Heart right ventricle (tissue), 16 donors: ENCODE results near the gene ZFAND3. TPM values are rescaled to one million over a fixed set of nuclear protein-coding genes. Genes with fewer than 3 reads are reported as not detected.

Experiments
- ATAC-seq, 8 donors: fragments of 200-7000 bp; cut with Tn5 transposase; one replicate each; pipeline ENCODE4 v1.9.1; 2020; ENCODE audit warnings: mild to moderate bottlenecking in 8 of 8, moderate library complexity in 8 of 8, moderate number of reproducible peaks in 1 of 8
- DNase-seq, 2 donors: peaks; one replicate each; pipeline ENCODE4 v3.0.0-alpha.2; 2020
- H3K27ac ChIP-seq, 10 donors: fragments of 200-600 bp; sonication (generic) in 2 of 10; one replicate each; pipeline versions ENCODE4 v1.5.0 to v1.8.0; 2020 to 2022; ENCODE audit warnings: mild to moderate bottlenecking in 3 of 10
- H3K27me3 ChIP-seq, 7 donors: fragments of 200-600 bp; one replicate each; pipeline ENCODE4 v1.8.0; 2021 to 2022; ENCODE audit warnings: mild to moderate bottlenecking in 2 of 7
- H3K36me3 ChIP-seq, 9 donors: fragments of 200-600 bp; sonication (generic) in 1 of 9; one replicate each; pipeline versions ENCODE4 v1.5.0 to v1.8.0; 2020 to 2022; ENCODE audit warnings: mild to moderate bottlenecking in 2 of 9
- H3K4me1 ChIP-seq, 9 donors: fragments of 200-600 bp; sonication (generic) in 1 of 9; one replicate each; pipeline versions ENCODE4 v1.5.0 to v1.8.0; 2020 to 2022; ENCODE audit warnings: mild to moderate bottlenecking in 4 of 9
- H3K4me3 ChIP-seq, 10 donors: fragments of 200-600 bp; sonication (generic) in 2 of 10; one replicate each; pipeline versions ENCODE4 v1.5.0 to v1.8.0; 2020 to 2022; ENCODE audit warnings: mild to moderate bottlenecking in 7 of 10, moderate library complexity in 2 of 10
- H3K9me3 ChIP-seq, 11 donors: fragments of 200-600 bp in 10 of 11; sonication (generic) in 2 of 11; one replicate each; pipeline versions ENCODE4 v1.5.0 to v1.8.0; 2013 to 2022; ENCODE audit warnings: mild to moderate bottlenecking in 2 of 11, control low read depth in 1 of 11, moderate library complexity in 1 of 11
- CTCF ChIP-seq, 9 donors: fragments of 200-600 bp; sonication (generic) in 2 of 9; IDR thresholded peaks; one replicate each; pipeline versions ENCODE4 v1.5.0 to v1.8.0; 2021 to 2022; ENCODE audit warnings: antibody characterized with exemption in 9 of 9, mild to moderate bottlenecking in 5 of 9, moderate library complexity in 1 of 9
- WGBS, 2 donors: extraction: QIAGEN DNeasy Blood & Tissue Kit; methylation state at CpG; one replicate each; pipeline ENCODE4 v1.1.7; 2013; ENCODE audit warnings: inconsistent platforms in 1 of 2; 5-methylcytosine and 5-hydroxymethylcytosine counted together
- intact Hi-C, 10 donors: fragments of 100-400 bp; cut with DNase I; formaldehyde crosslinking; loops; one replicate each; pipeline versions ENCODE4 v1.11.1 to v1.14.2; 2022
- polyA plus RNA-seq, 2 donors: library from polyadenylated mRNA; stranded (reverse); fragments of 200-250 nt; gene quantifications; one replicate each; pipeline ENCODE4 v1.2.3, GENCODE V29; 2013
- total RNA-seq, 10 donors: library from RNA; stranded (reverse); fragmentation: NEBNext Ultra II Directional in 3 of 10; extraction: Animal tissue kit (Norgen Biotek cat#: 25700) in 3 of 10; gene quantifications; one replicate each; pipeline versions ENCODE4 v1.2.1 to v1.2.4, GENCODE V29; 2021 to 2023
- donor health status: Arrhythmogenic right ventricular cardiomyopathy.
- donor health status: ischemic (EF 13 %, LVEDD 7.1; RV severe dilation, severe dysfunction).
- donor health status: healthy with polysubstance abuse.
- donor health status: DM: no; HTN: yes; CAD: no.
- donor health status: DM: no; HTN: no; CAD: no.
- donor health status: ischemic (EF 25% LVEDD 6.9; RV normal size, moderate dysfunction).
- donor health status: ischemic (EF 25% LVEDD 5.7; RV mildly dilated, moderate dysfunction).
- donor health status: healthy.
- donor health status: DM: yes; HTN: yes; CAD: no.
- donor health status: Ischemic cardiomyopathy.
- donor health status: ischemic (EF 35%, LVEDD 5.7; RV mildly dilated, moderate dysfunction).
- donor health status: nonischemic (EF 11% LVEDD 7.7; RV severe dilation, severe dysfunction).
- donor health status: DM: yes; HTN: yes; CAD: no.
- donor health status: PGD.
- donor health status: ischemic (EF 29% LVEDD 5.4; RV normal size, mild dysfunction).
- donor health status: nonischemic (EF 23%, LVEDD 6.1; RV moderate dilation, normal function).

Gene ZFAND3
- total and polyA plus RNA-seq, 12 donors: 24.4 to 123 (median 105) TPM

GRCh38 chr6:38138374-38138773 lies 318.8 kb downstream of the ZFAND3 start:
- H3K27me3 ChIP-seq: no peaks in the 10 kb centered on the region
- ATAC-seq: no peak
- 87 to 91% methylated on average over 5 of the region's 5 CpGs for WGBS, 2 donors
- no peaks in the 10 kb centered on the region for H3K9me3 ChIP-seq
- H3K4me1 ChIP-seq: peaks cover 0 to 26% (median 10%) of the 10 kb centered on the region in 9 donors
- TF ChIP-seq CTCF (IDR thresholded peaks at IDR 0.05): no peak
- intact Hi-C loops: no loop called here
- H3K27ac ChIP-seq: no peak overlapping the region
- DNase-seq: no peak
- H3K36me3 ChIP-seq: peaks cover 0 to 7% (median 0%) of the 10 kb centered on the region in 9 donors
- no peak overlapping the region for H3K4me3 ChIP-seq

- no peak overlapping the region for H3K27ac ChIP-seq
- intact Hi-C loops: no loop called here
- 75 to 78% methylated on average over 4 of the region's 4 CpGs for WGBS, 2 donors
- peaks cover 0 to 23% (median 2%) of the 10 kb centered on the region in 9 donors for H3K4me1 ChIP-seq
- no peak overlapping the region for H3K4me3 ChIP-seq
- no peak for TF ChIP-seq CTCF (IDR thresholded peaks at IDR 0.05)
- no peaks in the 10 kb centered on the region for H3K9me3 ChIP-seq
- ATAC-seq (no peak), DNase-seq (no peak)
- H3K27me3 ChIP-seq: no peaks in the 10 kb centered on the region
- H3K36me3 ChIP-seq: peaks cover 0 to 12% (median 0%) of the 10 kb centered on the region in 9 donors
These were observed 321.6 kb downstream of the ZFAND3 start for GRCh38 chr6:38141085-38141484.

GRCh38 chr6:38141716-38142115 lies 322.2 kb downstream of the ZFAND3 start:
- intact Hi-C loops: no loop called here
- H3K4me1 ChIP-seq: peaks cover 0 to 29% (median 2%) of the 10 kb centered on the region in 9 donors
- no peaks in the 10 kb centered on the region for H3K9me3 ChIP-seq
- DNase-seq (no peak), ATAC-seq (no peak)
- TF ChIP-seq CTCF (IDR thresholded peaks at IDR 0.05): no peak
- no peak overlapping the region for H3K4me3 ChIP-seq
- peaks cover 0 to 12% (median 0%) of the 10 kb centered on the region in 9 donors for H3K36me3 ChIP-seq
- 88 to 96% methylated on average over 6 of the region's 6 CpGs for WGBS, 2 donors
- no peaks in the 10 kb centered on the region for H3K27me3 ChIP-seq
- H3K27ac ChIP-seq: no peak overlapping the region

GRCh38 chr6:38142178-38142902 lies 322.8 kb downstream of the ZFAND3 start:
- no peak for DNase-seq
- Histone ChIP-seq H3K27me3 (no peaks in the 10 kb centered on the region), H3K4me3 (no peak overlapping the region), H3K27ac (no peak overlapping the region), H3K4me1 (peaks cover 0 to 29% (median 2%) of the 10 kb centered on the region in 9 donors), H3K36me3 (peaks cover 0 to 12% (median 0%) of the 10 kb centered on the region in 9 donors), H3K9me3 (no peaks in the 10 kb centered on the region)
- no peak for ATAC-seq
- intact Hi-C loops: no loop called here
- 82 to 85% methylated on average over 7 of the region's 7 CpGs for WGBS, 2 donors
- no peak for TF ChIP-seq CTCF (IDR thresholded peaks at IDR 0.05)
